GM19025 (cell line): Measurements from ENCODE around the gene GPHN.
A peak's percentile ranks its signal among the peaks of the same experiment; 100 is the strongest.
"Not testable (repeated sequence)": the region's sequence is repeated elsewhere in the genome, so short reads cannot be mapped to it uniquely, and the experiment has no call there.

Source experiments
- ATAC-seq: cut with Tn5 transposase; IDR thresholded peaks from one replicate; pipeline ENCODE4 v1.9.1; 2021; ENCODE audit warnings: mild to moderate bottlenecking, low read depth, moderate library complexity; ENCODE audit not compliant: unreplicated experiment

GPHN gene

DNA sequence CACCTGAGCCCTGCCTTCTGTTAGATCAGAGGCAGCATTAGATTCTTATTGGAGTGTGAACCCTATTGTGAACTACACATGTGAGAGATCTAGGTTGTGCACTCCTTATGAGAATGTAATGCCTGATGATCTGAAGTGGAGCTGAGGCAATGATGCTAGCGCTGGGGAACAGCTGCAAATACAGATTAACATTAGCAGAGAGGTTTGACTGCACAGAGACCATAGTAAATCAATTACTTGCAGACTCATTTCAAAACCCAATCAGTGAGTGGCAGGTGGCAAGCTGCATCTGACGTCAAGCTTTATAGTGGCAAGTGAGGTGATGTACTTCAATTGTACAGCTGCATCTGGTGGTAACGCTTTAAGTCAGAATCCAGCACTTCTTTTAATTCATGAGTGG is 141.6 kb downstream of the GPHN start:
- ATAC-seq, result peak; percentile 76

DNA sequence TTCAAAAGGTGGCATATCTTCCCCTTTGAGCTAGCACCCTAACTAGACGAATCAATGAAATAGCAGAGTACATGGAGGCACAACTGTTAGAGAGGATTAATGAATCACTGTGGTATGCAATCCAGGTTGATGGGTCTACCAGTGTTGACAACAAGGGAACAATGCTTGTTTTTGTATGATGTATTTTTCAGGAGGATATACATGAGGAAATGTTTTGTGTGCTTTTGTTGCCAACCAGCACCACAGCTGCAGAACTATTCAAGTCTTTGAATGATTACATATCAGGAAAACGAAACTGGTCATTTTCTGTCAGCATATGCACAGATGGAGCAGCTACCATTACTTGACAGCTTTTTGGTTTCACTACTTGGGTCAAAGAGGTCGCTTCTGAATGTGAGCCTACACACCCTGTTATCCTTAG is 142.6 kb downstream of the GPHN start:
- ATAC-seq, result peak; percentile 58

DNA sequence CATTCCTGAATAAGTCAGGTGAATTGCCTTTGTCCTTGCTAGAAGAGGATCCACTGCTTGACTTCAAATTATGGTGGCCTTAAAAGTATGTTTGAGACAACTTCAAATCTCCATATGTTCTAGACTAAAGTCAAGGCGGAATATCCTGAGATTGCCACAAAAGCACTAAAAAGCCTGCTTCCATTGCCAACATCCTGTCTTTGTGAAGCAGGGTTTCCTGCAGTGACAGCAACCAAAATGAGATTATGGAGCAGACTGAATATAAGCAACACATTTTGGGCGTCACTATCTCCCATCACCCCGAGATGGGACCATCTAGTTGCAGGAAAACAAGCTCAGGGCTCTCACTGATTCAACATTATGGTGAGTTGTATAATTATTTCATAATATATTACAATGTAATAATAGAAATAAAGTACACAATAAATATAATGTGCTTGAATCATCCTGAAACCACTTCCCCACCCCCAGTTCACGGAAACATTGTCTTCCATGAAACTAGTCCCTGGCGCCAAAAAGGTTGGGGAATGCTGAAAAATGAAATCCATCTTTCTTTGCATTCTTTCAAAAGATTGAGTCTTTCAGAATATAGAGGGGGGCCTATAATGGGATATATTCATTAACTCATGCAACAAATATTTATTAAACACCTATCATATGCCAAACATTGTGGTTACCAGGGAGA is 143.7 kb downstream of the GPHN start:
- no peak for ATAC-seq

DNA sequence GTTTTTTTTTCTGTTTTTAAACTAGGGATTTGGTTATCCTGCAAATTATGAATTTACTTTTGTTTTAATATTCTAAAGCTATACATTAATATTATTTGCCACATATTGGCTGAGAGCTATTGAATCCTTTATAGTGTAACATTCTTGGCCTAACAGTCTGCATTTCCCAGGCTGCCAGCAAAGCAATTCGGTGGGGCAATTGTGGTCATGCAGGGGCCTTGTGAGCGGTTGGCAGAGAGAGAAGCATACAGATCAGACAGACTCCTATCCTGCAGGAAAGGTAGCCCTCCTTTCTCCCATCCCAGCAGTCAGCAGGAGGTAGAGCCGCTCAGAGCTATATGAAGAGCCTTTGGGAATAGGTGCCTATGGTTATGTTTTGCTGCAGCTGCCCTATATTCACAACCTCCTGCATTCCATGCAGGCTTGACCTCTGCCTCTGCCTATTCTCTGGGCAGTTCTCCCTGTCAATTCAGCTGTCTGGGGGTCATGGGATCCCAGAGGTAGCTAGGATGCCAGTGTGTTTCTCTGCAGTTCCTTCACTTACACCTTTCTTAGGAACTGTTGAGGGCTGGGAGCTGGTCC is 144.7 kb downstream of the GPHN start:
- ATAC-seq, result no peak

DNA sequence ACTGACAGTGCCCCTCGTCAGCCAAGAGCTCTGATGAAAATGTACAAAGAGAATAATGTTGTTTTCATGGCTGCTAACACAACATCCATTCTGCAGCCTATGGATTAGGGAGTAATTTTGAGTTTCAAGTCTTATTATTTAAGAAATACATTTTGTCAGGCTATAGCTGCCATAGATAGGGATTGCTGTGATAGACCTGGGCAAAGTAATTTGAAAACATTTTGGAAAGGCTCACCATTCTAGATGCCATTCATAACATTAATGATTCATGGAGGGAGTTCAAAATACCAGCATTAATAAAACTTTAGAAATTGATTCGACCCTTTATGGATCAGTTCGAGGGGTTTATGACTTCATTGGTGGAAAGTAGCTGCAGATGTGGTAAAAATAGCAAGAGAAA is 149.8 kb downstream of the GPHN start:
- ATAC-seq, result no peak

DNA sequence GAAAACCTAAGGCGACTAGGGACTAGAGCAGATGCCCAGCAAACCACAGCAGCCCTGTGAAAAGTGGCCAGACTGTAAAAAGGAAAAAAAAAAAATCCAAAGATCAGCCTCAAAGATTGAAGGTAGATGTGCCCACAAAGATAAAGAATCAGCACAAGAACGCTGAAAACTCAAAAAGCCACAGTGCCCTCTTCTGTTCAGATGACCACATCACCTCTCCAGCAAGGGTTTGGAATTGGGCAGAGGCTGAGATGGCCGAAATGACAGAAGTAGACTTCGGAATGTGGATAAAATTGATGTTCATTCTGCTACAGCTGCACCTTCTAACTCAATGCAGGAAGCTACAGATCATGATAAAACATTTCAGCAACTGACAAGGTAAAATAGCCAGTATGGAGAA is 154.4 kb downstream of the GPHN start:
- ATAC-seq, result no peak

DNA sequence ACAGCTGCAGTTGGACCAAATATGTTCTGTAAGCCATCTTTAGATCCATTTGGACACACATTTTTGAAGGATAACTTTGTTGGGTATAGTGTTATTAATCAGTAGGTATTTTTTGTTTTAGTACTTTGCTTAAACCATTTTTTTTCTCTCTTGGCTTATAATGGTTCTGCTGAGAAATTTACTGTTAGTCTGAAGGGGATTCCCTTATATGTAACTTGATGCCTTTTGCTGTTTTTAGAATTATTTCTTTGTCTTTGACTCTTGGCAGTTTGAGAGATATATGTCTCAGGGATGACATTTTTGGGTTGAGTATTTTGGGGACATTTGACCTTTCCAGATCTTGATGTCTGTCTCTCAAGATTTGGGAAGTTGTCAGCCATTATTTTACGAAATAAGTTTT is 169.8 kb downstream of the GPHN start:
- no peak for ATAC-seq

DNA sequence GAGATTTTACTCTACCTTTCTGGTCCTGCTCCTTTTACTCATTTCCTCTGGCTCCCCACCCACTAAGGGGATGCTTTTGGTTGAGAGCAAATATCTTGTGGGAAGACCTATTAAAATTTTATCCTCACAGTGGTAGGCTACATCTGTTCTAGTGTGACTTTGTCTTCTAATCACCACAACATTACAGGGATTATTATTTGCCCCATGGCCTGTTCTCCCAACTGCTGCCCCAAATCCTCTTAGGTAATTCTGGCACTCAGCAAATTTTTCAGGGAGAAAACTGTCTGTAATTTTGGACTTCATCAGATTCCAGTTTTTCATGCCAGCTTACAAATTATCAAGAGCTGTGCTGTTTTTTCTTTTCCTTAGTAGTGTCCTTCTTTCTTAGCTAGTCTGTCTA is 172.3 kb downstream of the GPHN start:
- no peak for ATAC-seq

DNA sequence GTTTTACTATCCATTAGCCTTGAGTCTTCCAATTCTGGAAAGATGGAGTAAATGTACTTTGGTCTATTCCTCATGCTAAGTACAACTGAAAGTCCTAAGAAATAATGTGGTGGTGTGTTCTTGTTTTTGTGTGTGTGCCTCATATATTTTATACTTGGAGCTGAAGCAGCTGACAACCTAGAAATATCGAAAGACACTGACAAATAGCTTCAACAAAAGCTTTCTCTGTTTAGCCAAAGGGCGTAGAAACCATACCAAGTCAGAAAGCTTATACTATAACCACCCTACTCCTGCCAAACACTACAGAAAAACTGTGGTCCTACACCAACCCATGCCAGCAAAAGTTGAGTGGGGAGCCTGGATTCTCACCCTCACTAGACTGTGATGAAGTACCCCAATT is 188.4 kb downstream of the GPHN start:
- no peak for ATAC-seq

DNA sequence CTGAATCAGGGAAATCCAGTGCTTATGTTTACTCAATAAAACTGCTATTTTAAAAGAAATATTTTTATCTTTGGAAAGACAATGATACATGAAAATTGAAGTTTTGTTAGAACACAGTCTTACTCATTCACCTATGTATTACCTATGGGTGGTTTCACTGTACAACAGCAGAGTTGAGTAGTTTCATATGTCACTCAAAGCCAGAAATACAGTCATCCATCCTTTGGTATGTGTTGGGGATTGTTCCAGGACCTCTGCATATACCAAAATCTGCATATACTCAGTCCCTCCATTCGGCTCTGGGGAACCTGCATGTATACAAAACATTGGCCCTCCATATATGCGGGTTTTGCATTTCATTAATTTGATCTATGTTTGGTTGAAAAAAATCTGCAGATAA is 190.6 kb downstream of the GPHN start:
- no peak for ATAC-seq

DNA sequence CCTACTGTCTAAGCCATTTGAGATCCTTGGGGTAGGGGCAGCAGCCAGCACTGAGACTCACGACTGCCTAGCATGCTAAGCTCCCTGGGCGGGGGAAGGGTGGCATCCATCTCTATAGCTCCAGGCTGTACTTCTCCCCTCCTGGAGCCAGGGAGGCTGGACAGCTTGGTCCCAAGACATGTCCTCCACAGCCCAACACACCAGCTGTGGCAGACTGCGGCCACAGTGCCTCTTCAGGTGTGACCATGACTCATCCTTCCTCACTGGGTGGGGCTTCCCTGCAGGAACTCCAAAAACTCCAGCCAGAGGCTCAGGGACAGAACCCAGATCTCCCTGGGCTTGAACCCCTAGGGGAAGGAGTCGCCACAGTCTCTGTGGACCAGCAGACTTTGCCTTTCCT is 193.9 kb downstream of the GPHN start:
- ATAC-seq, result no peak

DNA sequence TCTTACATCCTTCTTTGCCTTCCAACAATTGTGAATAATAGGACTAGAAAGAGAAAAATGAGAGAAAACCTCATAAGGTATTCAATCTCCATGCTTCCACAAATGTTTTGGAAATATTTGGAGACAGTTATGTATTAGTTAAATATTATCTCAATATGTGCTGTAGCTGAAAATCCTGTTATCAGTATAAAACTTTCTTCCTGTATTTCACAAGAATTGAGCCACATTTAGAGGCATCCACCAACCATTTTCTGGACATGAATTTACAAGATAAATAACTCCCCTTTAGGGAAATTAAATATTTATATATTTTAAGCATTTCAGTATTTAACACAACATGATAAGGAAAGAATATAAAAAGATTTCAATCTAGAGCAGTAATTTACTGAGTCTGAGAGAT is 200.3 kb downstream of the GPHN start:
- no peak for ATAC-seq

DNA sequence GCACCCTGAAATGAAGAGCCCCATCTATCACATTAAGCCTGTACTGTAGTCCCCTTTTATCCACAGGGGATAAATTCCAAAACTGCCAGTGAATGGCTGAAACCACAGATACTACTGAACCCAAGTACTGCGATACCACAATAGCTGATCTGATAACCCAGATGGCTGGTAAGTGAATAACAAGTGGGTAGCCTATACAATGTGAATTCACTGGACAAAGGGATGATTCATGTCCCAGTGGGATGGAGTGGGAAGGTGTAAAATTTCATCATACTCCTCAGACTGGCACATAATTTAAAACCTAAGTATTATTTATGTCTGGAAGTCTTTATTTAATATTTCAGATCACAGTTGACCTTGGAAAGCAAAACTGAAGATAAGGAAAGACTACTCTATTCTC is 201.3 kb downstream of the GPHN start:
- no peak for ATAC-seq

DNA sequence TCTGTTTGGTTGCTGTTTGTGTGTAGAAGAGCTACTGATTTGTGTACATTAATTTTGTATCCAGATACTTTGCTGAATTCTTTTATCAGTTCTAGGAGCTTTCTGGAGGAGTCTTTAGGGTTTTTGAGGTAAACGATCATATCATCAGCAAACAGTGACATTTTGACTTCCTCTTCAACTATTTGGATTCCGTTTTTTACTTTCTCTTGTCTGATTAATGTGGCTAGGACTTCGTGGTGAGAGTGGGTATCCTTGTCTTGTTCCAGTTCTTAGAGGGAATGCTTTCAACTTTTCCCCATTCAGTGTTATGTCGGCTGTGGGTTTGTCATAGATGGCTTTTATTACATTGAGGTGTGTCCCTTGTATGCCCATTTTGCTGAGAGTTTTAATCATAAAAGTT is 206.3 kb downstream of the GPHN start:
- not testable (repeated sequence) for ATAC-seq

DNA sequence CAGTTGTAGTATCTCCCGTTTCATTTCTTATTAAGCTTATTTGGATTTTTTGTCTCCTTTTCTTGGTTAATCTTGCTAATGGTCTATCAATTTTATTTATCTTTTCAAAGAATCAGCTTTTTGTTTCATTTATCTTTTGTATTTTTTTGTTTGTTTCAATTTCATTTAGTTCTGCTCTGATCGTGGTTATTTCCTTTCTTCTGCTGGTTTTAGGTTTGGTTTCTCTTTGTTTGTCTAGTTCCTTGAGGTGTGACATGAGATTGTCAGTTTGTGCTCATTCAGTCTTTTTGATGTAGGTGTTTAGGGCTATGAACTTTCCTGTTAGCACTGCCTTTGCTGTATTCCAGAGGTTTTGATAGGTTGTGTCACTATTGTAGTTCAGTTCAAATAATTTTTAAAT is 207.4 kb downstream of the GPHN start:
- not testable (repeated sequence) for ATAC-seq

DNA sequence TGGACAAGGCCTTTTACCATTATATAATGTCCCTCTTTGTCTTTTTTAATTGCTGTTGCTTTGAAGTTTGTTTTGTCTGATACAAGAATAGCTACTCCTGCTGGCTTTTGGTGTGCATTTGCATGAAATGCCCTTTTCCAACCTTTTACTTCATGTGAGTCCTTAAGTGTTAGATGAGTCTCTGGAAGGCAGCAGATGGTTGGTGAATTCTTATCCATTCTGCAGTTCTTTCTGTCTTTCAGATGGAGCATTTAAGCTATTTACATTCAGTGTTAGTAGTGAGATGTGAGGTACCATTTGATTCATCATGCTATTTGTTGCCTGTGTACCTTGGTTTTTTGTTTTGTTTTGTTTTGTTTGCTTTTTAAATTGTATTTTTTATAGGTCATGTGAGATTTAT is 208.3 kb downstream of the GPHN start:
- no peak for ATAC-seq

DNA sequence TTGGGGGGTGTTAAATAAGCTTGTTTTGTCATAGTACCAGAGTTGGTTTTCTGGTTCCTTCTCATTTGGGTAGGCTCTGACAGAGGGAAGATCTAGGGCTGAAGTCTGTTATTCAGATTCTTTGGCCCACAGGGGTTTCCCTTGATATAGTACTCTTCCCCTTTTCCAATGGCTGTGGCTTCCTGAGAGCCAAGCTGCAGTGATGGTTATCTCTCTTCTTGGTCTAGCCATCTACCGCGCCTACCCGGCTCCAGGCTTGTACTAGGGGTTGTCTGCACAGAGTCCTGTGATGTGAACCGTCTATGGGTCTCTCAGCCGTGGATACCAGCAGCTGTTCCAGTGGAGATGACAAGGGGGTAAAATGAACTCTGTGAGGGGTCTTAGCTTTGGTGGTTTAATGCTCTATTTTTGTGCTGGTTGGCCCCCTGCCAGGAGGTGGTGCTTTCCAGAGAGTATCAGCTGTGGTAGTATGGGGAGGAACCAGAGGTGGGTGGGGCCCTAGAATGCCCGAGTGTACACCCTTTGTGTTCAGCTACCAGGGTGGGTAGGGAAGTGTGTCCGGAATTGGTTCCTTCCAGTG is 209.7 kb downstream of the GPHN start:
- ATAC-seq, result no peak

DNA sequence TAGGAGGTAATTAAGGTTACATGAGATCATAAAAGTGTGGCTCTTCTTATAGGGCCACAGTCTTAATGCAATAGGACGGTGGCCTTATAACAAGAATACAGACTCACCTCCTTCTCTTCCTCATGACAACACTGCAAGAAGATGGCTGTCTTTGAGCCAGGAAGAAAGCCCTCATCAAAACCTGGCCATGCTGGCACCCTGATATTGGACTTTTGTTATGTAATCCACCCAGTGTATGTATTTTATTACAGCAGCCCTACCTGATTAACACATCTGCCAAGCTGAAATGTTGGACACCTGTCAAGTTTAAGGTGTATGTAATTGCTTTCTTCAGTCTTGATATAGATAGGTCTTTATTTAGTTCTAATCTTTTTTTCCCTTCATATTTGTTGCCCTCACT is 217.0 kb downstream of the GPHN start:
- no peak for ATAC-seq

DNA sequence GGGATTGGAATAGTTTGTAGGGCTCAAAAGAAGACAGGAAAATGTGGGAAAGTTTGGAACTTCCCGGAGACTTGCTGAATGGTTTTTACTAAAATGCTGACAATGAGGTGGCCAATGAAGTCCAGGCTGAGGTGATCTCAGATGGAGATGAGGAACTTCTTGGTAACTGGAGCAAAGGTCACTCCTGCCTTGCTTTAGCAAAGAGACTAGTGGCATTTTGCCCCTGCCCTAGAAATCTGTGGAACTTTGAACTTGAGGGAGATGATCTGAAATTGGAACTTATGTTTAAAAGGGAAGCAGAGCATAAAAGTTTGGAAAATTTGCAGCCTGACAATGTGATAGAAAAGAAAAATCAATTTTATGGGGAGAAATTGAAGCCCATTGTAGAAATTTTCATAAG is 223.4 kb downstream of the GPHN start:
- ATAC-seq, result not testable (repeated sequence)

DNA sequence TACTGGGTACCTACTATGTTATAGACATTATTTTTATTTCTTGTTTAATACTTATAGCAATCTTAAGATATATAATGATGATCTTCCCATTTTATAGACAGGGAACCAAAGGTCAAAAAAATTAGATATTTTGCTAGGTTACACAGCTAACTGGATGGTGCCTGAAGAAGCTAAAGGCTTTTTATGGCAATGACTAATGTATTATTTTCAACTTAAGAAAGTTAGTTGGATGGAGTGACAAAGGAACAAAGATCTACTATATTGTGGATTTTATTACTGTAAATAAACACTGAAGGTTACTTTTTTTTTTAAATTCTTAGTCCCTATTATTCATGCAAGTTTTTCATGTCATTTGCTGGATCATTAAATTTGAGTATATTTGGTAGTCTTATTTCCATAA is 227.9 kb downstream of the GPHN start:
- ATAC-seq, result no peak

DNA sequence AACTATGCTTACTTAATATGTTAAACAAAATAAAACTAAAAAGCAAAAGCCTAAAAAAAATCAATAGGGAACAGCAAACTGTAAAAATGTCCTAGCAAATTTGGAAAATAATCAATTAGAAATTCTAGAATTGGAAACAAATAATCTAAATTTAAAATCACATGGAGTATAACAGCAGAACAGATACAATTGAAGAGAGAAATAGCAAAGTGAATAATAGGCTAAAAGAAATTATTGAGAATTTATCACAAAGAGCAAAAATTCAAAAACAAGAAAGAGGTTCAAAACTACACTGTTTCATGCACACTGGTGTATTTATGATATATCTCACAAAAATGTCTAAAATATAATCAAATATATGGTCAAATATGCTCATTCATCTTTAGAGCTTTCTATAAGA is 231.9 kb downstream of the GPHN start:
- ATAC-seq, result no peak

DNA sequence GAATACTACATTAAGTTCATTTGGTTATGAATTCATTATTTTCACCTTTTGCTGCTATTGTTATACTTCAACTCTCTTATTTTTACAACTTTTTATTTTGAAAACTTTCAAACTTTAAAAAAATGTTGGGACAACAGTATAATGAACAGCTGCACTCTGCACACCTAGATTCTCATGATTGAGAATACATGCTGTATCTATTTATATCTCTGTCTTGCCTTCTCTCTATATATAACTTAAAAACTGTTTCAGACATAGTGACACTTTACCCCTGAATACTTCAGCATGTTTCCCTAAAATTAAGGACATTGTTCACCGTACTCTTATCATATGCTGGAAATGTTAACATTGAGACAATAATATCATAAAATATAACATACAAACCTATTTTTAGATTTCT is 237.1 kb downstream of the GPHN start:
- no peak for ATAC-seq
